ENCODE results near the gene HOXB1. TPM values are rescaled to one million over a fixed set of nuclear protein-coding genes. Genes with fewer than 3 reads are reported as not detected.
"Not testable (repeated sequence)": the region's sequence is repeated elsewhere in the genome, so short reads cannot be mapped to it uniquely, and the experiment has no call there.

The HOXB1 gene
- total RNA-seq, 1 experiment from 2014 or later, result not detected

GRCh38 chr17:48523010-48523409 is 7.8 kb downstream of the HOXB1 start:
- DNase-seq (ENCODE audit: low read depth), result no peak

DNA sequence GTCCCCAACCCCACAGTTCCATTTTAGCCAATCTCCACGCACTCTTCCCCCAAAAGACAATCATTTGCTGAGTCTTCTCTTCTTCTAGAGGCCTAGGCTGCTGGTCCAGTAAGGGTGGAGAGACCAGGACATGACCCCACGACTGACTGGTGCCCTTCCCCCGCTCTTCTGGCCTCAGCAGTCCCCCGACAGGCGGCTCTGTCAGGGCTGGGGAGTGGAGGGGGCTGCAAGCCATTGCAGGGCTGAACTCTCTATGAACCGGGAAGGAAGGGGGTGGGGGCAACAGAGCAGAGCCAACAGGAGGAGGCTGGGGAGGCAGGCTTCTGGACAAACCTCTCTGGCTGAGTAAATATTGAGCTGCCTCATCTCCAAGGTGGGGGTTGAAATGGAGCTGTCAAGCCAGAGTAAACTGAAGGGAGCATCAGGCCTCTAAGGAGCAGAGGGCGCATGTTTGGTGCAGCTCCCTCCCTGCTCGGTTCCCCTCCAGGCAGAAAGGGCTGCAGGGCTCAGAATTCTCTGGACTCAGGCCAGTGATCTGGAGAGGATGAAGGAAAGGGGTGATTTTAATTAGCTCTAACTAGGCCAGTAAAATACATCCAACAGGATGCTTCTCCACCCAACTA is 8.7 kb downstream of the HOXB1 start:
- no peak for DNase-seq (ENCODE audit: low read depth)

DNA sequence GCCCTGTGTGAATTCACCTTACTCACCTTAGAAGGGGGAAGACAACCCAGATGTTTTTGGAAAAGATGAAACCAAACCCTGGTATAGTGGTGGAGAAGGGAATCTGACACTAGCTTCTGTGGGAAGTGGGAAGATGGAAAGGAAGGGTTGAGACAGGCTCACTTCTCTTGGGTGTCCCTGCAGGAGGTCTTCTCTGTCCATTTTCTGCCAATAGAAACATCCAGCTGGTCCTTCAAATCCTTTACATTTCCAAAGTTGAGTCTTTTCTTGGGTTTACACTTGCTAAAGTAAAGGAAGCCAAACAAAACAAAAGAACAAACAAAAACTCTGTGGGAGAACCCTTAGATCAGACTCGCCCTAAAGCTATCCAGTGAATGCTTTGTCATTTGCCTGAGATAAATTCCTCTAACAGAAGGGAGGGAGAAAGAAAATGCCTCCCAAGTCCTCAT is 10.2 kb downstream of the HOXB1 start:
- no peak for DNase-seq (ENCODE audit: low read depth)

DNA sequence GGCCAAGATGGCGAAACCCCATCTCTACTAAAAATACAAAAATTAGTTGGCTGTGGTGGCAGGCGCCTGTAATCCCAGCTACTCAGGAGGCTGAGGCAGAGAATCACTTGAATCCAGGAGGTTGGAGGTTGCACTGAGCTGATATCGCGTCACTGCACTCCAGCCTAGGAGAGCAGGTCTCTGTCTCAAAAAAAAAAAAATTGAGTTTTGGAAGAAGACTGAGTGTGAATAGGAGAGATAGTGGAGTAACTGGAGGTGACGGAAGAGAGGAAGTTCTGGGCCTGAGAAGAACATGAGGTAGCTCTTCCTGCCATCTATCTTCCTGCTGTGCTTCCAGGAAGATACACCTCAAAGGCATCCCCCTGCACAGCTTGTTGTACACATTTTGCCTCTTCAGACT is 11.4 kb downstream of the HOXB1 start:
- DNase-seq (ENCODE audit: low read depth), result no peak

- no peak for DNase-seq (ENCODE audit: low read depth)
These were observed 13.3 kb downstream of the HOXB1 start for GRCh38 chr17:48517478-48517877.

GRCh38 chr17:48515925-48516900 is 14.6 kb downstream of the HOXB1 start:
- DNase-seq (ENCODE audit: low read depth), result no peak

DNA sequence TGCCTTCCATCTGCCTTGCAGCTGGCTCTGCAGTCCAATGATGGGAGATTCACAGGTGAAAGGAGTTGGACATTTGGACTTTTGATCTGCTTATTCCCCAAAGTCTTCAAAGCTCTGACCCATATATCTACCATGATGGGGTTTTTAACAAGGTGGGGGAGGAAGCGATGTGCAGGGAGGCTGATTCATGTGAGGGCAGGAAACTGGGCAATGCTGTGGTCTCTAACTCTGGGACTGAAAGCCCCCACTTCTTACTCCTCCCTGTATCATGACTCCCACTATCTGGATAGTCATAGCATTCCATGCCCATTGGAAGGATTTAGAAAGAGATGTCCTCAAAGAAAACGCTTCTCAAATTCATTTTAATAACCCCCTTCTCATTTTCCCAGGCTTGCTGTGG is 16.3 kb downstream of the HOXB1 start:
- DNase-seq (ENCODE audit: low read depth), result peak; percentile 77

DNA sequence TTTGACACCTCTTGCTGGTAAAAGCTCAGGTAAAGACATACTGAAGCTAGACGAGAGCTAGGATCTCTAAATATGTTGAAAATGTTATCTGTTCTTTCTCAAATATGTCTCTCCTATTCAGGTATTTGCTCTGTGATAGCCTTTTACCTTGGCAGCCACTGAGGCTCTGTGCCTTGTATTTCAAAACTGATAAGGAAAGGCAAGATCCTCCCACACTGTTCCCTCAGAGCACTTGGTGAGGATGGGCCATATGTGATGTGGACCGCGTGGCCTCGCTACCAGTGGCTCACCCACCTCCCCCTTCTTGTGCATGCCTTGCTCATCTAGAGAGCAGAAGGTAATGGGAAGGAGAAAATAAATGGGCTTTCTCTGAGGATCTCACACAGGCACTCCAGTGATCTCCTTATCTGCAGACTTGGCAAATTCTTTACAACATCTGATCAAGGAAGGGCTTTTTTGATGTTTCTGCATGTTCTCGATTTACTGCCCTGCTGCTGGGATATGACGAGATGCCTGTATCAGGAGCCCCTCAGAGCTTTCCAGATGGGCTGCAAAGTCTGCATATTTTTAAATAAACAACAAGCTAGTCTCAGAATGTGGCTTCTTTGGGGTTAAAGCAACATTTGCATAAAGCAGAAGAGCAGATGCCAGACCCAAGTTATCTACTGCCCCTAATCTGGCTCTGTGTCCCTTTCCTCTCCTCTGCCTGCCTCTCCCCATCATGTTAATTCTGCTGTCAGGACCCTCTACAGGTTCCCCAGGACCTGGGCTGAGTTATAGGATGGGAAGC is 16.9 kb downstream of the HOXB1 start:
- DNase-seq (ENCODE audit: low read depth), result no peak

DNA sequence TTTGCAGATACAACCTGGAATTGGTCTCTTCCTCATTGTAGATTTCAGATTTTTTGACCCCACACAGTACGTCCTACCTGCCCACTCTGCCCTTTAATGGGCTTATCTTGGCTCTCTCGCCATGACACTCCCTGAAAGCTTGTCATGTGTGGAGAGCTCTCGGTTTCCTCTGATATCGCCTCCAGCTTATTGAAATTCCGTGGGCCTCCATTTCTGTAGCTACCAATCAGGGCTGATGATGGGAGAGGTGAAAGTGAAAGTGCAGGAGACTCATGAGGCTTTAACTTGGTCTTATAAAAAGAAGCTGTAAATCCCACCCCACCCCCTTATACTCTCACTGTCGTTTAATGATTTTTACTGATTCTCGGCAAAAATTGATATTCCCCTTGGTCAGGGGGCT is 17.7 kb downstream of the HOXB1 start:
- DNase-seq (ENCODE audit: low read depth), result no peak

- peak; percentile 72 for DNase-seq (ENCODE audit: low read depth)
These were observed 19.8 kb downstream of the HOXB1 start for GRCh38 chr17:48510761-48511604.

DNA sequence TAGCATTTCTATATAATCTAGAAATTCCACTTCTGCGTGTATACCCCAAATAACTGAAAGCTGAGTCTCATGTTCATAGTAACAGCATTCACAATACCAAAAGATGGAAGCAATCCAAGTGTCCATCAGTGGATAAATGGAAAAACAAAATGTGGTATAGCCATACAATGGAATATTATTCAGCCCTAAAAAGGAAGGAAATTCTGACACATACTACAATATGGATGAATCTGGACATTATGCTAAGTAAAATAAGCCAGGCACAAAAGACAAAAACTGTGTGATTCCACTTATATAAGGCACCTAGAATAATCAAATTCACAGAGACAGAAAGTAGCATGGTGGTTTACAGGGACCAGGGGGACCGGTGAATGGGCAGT is 20.4 kb downstream of the HOXB1 start:
- no peak for DNase-seq (ENCODE audit: low read depth)

DNA sequence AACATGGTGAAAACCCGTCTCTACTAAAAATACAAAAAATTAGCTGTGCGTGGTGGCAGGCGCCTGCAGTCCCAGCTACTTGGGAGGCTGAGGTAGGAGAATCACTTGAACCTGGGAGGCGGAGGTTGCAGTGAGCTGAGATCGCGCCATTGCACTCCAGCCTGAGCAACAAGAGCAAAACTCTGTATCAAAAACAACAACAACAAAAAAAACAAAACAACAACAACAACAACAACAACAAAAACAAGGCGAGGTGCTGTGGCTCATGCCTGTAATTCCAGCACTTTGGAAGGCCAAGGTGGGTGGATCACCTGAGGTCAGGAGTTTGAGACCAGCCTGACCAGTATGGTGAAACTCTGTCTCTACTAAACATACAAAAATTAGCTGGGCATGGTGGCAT is 21.1 kb downstream of the HOXB1 start:
- not testable (repeated sequence) for DNase-seq (ENCODE audit: low read depth)

DNA sequence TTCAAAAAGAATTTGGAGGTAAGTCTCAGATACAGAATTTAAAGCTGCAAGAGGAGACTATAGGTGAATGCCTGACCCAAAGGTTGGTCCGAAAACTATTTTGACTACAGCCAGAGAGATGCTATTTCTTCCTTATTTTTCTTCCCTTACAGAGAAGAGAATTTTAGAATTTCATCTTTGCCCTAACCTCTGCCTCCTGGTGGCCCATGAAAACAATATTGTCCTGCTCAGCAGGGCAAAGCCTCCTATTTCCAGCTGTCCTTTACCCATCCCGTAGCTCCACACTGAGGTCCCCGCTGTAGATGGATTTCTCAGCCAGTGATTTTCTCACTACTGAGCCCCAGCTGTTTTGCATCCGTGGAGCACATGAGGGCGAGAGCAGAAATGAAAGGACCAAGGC is 24.6 kb downstream of the HOXB1 start:
- DNase-seq (ENCODE audit: low read depth), result no peak

DNA sequence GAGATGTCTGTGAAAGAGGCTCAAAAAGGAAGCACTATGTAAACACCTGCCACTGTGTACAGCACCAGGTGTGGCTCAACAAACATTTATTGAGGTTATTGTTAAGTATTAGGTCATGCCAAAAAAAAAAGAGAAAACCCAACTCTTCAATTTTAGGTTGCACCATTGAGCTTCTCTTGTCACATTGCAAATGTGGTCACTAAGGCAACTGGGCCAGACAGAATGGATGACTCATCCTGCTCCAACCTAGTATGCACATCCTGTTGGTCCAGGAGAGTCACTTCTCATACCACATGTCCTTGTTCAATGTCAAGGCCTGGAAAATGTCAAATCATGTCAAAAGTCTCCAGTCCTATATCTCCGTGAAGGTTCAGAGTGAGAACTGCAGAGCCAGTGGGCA is 25.0 kb downstream of the HOXB1 start:
- peak; percentile 92 for DNase-seq (ENCODE audit: low read depth)

- DNase-seq (ENCODE audit: low read depth), result no peak
These were observed 25.9 kb downstream of the HOXB1 start for GRCh38 chr17:48504953-48505352.

DNA sequence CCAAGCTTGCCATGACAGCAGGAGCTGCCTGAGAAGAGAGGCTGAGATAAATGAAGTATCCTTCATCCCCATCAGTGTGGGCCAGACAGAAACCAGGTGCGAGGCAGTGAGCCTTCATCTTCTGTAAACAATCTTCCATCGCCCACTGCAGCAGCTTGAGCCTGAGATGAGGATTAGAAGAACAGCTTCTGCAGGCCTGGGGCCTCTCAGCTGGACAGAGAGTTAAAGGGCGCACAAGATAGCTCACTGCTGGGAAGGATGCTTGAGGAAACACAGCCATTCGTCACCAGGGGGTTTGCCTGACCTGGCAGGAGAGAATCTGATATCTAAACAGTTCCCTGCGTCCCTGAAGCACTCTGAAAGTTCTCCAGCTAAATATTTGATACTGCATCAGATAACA is 27.1 kb downstream of the HOXB1 start:
- no peak for DNase-seq (ENCODE audit: low read depth)

GRCh38 chr17:48502901-48503300 is 27.9 kb downstream of the HOXB1 start:
- DNase-seq (ENCODE audit: low read depth), result no peak

DNA sequence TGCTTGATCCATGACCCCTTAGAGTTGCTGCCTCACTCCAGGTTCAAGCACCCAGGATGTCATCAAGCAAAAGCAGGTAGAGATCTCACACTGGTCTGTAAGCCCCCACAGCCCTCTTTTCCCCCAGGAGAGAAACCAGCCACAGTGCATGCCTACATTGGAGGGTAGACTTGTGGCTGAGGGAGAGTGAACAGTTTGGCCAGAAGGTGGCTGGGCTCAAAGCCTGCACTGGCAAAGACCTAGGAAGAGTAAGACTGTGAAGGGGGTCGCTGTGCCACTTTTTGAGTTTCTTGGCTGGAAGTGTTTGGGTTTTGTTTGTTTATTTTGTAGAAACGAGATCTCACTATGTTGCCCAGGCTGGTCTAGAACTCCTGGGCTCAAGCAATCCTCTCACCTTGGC is 28.5 kb downstream of the HOXB1 start:
- DNase-seq (ENCODE audit: low read depth), result no peak

GRCh38 chr17:48500435-48501426 is 30.1 kb downstream of the HOXB1 start:
- no peak for DNase-seq (ENCODE audit: low read depth)
